ENCODE data around the gene CIAO2B.

DNA sequence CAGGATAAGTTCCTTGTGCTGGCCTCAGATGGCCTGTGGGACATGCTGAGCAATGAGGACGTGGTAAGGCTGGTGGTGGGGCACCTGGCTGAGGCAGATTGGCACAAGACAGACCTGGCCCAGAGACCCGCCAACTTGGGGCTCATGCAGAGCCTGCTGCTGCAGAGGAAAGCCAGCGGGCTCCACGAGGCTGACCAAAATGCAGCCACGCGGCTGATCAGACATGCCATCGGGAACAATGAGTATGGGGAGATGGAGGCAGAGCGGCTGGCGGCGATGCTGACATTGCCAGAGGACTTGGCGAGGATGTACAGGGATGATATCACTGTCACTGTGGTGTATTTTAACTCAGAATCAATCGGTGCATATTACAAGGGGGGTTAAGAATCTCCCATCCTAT, 48.7 kb downstream of the CIAO2B start:
- TF ChIP-seq, protein P1, sequence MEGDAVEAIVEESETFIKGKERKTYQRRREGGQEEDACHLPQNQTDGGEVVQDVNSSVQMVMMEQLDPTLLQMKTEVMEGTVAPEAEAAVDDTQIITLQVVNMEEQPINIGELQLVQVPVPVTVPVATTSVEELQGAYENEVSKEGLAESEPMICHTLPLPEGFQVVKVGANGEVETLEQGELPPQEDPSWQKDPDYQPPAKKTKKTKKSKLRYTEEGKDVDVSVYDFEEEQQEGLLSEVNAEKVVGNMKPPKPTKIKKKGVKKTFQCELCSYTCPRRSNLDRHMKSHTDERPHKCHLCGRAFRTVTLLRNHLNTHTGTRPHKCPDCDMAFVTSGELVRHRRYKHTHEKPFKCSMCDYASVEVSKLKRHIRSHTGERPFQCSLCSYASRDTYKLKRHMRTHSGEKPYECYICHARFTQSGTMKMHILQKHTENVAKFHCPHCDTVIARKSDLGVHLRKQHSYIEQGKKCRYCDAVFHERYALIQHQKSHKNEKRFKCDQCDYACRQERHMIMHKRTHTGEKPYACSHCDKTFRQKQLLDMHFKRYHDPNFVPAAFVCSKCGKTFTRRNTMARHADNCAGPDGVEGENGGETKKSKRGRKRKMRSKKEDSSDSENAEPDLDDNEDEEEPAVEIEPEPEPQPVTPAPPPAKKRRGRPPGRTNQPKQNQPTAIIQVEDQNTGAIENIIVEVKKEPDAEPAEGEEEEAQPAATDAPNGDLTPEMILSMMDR (conservative IDR thresholded peaks at IDR 0.05; ENCODE audit: low read length) = no peak
- TF ChIP-seq EZH2phosphoT487 (IDR thresholded peaks at IDR 0.05; ENCODE audit: borderline replicate concordance) = no peak
